ENCODE measurements around the gene FGF1.

Gene FGF1

DNA sequence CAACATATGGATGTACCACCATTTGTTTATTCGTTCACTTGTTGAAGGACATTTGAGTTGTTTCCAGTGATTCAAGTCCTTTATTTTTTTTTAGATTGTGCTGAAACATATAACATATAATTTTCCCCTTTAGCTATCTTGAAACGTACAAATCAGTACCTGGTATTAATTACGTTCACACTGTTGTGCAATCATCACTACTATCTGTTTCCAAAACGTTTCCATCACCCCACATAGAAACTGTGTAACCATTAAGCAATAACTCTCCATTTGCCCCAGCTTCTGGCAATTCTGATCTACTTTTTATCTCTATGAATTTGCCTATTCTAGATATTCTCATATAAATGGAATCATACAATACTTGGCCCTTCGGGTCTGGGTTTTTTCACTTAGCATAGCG lies 116.0 kb downstream of the FGF1 start:
- no peak for DNase-seq

DNA sequence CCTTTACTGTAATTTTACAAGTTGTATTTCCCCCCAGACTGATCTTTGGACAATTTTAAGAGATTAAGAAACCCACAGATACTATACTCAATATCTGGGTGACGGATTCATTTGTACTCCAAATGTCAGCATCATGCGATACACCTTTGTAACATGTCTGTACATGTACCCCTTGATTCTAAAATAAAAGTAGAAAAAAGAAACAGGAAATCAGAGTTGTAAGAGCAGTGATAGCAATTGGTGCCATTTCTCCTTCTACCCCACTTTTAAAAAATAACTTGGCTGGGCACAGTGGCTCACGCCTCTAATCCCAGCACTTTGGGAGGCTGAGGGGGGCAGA lies 116.9 kb downstream of the FGF1 start:
- DNase-seq, result no peak

- no peak for DNase-seq
Observed at GRCh38 chr5:142568283-142568995, 117.5 kb downstream of the FGF1 start.

- no peak for DNase-seq
Observed at GRCh38 chr5:142561486-142562097, 124.3 kb downstream of the FGF1 start.

DNA sequence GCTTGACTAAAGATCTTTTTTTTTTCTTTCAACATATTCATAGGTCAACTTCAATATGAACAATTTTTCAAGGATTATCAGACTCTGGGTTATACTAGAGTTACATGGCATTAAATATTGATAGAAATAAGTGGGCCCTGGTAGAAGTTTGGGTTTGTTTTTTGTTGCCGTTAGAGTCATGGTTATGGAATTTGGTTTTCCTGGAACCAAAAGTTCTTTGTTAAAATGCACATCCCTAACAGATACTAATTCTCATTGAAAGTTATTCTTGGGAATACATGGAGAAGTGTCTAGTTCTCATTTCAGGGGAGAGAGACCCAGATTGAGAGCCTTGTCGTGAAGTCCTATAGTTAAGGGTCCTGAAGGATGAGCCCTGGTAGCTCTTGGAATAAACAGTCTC lies 124.9 kb downstream of the FGF1 start:
- DNase-seq, result no peak

DNA sequence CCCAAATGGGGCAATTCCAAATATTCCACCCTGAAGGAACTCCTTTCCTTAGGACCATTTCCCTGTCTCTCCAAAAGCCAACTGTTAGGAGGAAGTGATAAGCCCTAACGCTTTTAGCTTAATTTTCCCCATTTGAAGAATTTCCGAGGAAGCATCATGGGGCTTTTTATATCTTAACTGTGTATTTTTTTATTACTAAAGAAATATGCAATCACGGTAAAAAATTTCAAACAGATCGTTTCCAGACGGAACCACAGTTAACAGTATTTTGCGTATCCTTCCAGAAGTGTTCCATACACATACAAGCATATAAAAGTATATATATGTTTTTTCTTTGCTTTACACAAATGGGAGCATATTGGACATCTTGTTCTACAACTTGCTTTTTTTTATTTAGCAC lies 133.8 kb downstream of the FGF1 start:
- DNase-seq, result no peak

DNA sequence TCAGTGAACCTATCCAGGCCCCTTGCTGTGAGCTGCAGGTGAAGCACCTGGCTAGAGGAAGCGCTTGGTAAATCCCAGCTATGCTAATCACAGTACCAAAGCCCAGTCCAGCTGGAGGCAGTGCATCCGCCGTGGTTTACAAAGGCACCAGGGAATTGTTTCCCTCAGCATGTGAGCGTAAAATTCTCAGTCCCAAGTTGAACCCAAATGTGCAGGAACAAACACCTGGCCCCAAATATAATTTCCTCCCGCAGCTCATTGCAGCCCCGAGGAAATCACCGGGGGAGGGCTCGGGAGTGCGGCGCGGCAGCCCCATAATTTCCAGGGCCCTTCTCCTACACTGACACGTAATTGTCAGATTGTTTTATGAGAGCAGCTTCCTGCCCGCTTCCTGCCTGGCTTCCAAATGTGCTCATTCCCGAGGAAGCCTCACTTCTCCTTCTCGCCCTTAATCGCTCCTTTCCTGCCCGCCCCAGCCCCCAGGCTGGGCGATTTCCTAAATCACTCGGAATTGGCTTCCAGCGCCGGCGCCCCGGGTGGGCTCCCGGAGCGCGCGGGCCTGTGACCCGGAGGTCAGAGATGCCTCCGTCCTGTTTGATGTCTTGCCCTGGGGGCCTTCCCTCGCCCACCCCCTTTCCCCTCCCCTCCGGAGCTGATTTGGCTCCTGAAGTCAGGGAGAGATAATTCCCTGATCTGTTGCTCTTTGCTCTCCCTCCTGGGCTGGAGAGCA lies 134.4 kb downstream of the FGF1 start:
- DNase-seq, result no peak

- no peak for DNase-seq
Observed at GRCh38 chr5:142550471-142550870, 135.4 kb downstream of the FGF1 start.

DNA sequence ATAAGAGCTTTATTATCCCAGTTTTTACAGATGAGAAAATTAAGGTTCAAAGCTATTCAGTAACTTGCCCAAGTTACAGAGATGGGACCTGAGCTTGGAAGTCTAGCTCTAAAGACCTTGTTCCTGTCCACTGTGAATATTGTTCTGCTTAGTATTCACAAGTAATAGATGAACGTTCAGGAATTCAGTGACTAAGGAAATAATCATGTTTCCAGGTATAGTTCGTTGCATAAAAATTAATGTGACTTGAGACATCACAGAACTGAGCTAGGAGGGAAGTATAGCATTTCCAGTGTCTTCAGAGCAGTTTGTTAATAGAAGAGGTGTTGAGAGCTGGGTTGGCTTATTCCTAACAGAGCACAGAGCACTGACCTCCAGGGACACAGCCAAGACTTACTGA lies 136.1 kb downstream of the FGF1 start:
- no peak for DNase-seq

DNA sequence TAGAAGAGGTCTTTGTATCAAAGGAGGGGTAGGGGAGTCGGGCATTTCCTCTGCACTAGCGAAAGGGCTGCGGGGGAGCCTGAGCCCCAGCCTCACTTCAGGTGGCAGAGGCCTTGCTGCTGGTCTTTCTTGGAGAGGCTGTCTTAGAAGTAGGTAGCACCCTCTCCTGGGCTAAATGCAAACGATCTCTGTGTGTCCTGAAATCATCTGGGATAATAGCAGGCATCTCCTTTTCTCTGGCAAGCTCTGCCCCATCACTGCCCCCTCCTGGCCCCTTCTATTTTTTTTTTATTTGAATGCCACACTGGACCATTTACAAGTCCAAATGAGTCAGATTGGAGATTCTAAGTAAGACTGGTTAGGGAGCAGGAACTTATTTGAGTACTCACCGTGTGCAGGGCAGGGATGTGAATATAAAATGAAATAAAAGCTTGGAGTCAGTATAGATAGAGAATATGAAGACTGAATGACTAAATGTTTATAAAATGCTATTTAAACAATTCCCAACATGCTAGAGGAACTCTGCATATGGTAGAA lies 137.1 kb downstream of the FGF1 start:
- peak; percentile 46 for DNase-seq

GRCh38 chr5:142547445-142548380 lies 138.2 kb downstream of the FGF1 start:
- DNase-seq, result no peak

GRCh38 chr5:142545650-142546322 lies 140.1 kb downstream of the FGF1 start:
- no peak for DNase-seq

- no peak for DNase-seq
Observed at GRCh38 chr5:142544946-142545649, 140.8 kb downstream of the FGF1 start.

DNA sequence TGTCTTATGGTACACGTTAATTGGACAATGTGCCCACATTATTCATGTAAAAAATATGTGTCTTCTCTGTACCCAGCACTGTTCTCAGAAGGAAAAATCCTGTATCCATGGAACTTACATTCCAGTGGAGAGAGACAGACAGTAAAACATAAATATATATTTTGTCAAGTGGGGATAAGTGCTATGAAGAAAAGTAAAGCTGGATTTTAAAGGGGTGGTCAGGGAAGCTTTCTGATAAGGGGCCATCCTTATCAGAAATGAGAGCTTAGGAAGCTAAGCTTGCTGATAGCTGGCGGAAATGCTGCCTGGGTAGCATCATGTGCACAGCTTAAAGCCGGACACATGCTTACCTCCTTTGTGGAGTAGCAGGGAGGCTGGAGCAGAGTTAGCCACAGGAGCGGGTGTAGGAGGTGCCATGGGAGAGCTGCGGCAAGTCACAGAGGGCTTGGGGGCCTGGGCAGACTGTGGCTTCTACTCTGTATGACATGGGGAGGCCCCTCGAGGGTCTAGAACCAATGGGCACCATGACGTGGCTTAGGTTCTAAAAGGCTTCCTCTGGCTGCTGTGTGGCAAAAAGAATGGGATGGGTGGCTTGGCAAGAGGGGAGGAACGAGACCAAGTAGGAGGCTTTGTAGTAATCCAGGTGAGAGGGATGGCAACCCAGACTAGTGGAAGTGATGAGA lies 141.7 kb downstream of the FGF1 start:
- DNase-seq, result no peak

DNA sequence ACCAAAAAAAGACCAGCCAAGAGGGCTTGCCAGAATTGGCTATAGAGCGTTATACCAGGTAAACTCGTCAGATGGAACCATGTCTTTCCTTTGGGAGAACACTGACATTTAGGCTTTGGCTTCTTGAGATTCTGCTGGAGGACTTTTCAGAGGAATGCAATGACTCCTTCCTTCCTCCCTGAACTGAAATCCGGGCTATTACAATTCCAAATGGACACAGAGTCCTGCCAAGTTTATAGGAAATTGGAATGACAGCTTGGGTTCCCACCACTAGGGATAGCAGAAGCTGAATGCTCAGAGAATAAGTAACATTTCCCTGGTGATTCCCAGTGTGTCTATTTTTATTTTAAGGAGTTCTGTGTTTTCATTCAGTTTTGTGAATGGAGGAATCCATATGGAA lies 143.0 kb downstream of the FGF1 start:
- no peak for DNase-seq
